K562 (cell line): Measurements from ENCODE around the gene DDAH2. TPM values are rescaled to one million over a fixed set of nuclear protein-coding genes. Genes with fewer than 3 reads are reported as not detected.

Source experiments
- ATAC-seq: fragments of 200-7000 bp; cut with Tn5 transposase; 3 replicates; pipeline ENCODE4 v1.9.1; 2020; ENCODE audit warnings: moderate library complexity
- BruUV-seq: library from RNA; stranded (reverse); fragments of 400-500 nt; replicated peaks from 2 replicates; lab custom pipeline; 2021; lab: Mats Ljungman, UMichigan
- CTCF ChIA-PET: fragments of 300-600 bp; formaldehyde crosslinking; extraction: SDS; loops from one replicate; lab custom pipeline; 2021; ENCODE audit warnings: low intra/inter-chr PET ratio; lab: Yijun Ruan, JAX
- POLR2A ChIA-PET: fragments of 300-600, 350-650 bp; sonication (Branson Sonifier 250); formaldehyde crosslinking; extraction: SDS; loops from one replicate; lab custom pipeline; 2021; ENCODE audit warnings: antibody characterized with exemption, inconsistent platforms; lab: Yijun Ruan, JAX
- DNase-seq, 4 experiments: peaks; one replicate each; pipeline versions ENCODE4 v3.0.0 to v3.0.0-alpha.2; 2011 to 2018; ENCODE audit warnings: low spot score in 3 of 4, mixed read lengths in 3 of 4; ENCODE audit errors: extremely low read depth in 1 of 4
- FAIRE-seq: peaks from 2 replicates; lab custom pipeline; 2011; peaks lifted over from hg19 to GRCh38; lab: Jason Lieb, UNC
- H2AFZ ChIP-seq: 2 replicates; pipeline ENCODE4 v1.6.0; 2011; ENCODE audit warnings: low read depth, low read length, control low read depth, inconsistent platforms
- H3K27ac ChIP-seq: fragments of 200-600 bp; 3 replicates; pipeline ENCODE4 v1.8.0; 2011; ENCODE audit warnings: low read depth, mild to moderate bottlenecking, control low read depth, inconsistent platforms, low read length, moderate library complexity, mixed read lengths; ENCODE audit errors: extremely low read depth
- H3K27me3 ChIP-seq, 2 experiments: fragments of 300-600 bp in 1 of 2; 2 replicates in 1 of 2; 3 replicates in 1 of 2; pipeline versions ENCODE4 v1.6.0 to v1.8.0; 2011; ENCODE audit warnings: inconsistent platforms in 2 of 2, low read length in 2 of 2, mild to moderate bottlenecking in 1 of 2, mixed read lengths in 1 of 2, moderate library complexity in 1 of 2; ENCODE audit not compliant: control insufficient read depth in 2 of 2, insufficient read depth in 2 of 2
- H3K36me3 ChIP-seq: fragments of 300-600 bp; 3 replicates; pipeline ENCODE4 v1.8.0; 2011; ENCODE audit warnings: mild to moderate bottlenecking, low read length, inconsistent platforms; ENCODE audit not compliant: control insufficient read depth, insufficient read depth
- H3K4me1 ChIP-seq, 2 experiments: fragments of 200-600 bp in 1 of 2; replicated peaks in 1 of 2; 2 replicates in 1 of 2; 3 replicates in 1 of 2; pipeline versions ENCODE4 v1.5.1 to v1.8.0; 2011; ENCODE audit warnings: inconsistent platforms in 2 of 2, low read length in 2 of 2, mild to moderate bottlenecking in 1 of 2, mixed read lengths in 1 of 2, moderate library complexity in 1 of 2; ENCODE audit not compliant: control insufficient read depth in 2 of 2, insufficient read depth in 2 of 2
- H3K4me2 ChIP-seq: 2 replicates; pipeline ENCODE4 v1.6.1; 2011; ENCODE audit warnings: low read length, control low read depth, inconsistent platforms, mixed read lengths; ENCODE audit not compliant: insufficient read depth
- H3K4me3 ChIP-seq: fragments of 200-600 bp; sonication (generic), shearing (Covaris generic); 2 replicates; pipeline ENCODE4 v1.5.1; 2016; ENCODE audit warnings: control low read depth, inconsistent platforms
- H3K79me2 ChIP-seq: fragments of 200-600 bp; 3 replicates; pipeline ENCODE4 v1.8.0; 2011; ENCODE audit warnings: low read length, inconsistent platforms; ENCODE audit not compliant: control insufficient read depth, insufficient read depth
- H3K9ac ChIP-seq, 2 experiments: 2 replicates each; pipeline versions ENCODE4 v1.6.0 to v1.6.1; 2011; ENCODE audit warnings: low read depth in 2 of 2, low read length in 2 of 2, control low read depth in 1 of 2, inconsistent platforms in 1 of 2, mild to moderate bottlenecking in 1 of 2, mixed read lengths in 1 of 2; ENCODE audit not compliant: insufficient read depth in 1 of 2
- H3K9me1 ChIP-seq: one replicate; pipeline ENCODE4 v1.6.0; 2011; ENCODE audit warnings: inconsistent platforms, mild to moderate bottlenecking, low read length, moderate library complexity; ENCODE audit not compliant: control insufficient read depth, insufficient read depth
- H3K9me3 ChIP-seq: replicated peaks from 2 replicates; pipeline ENCODE4 v1.5.1; 2011; ENCODE audit warnings: low read depth, low read length, inconsistent platforms; ENCODE audit not compliant: control insufficient read depth, insufficient read depth
- H4K20me1 ChIP-seq: replicated peaks from 2 replicates; pipeline ENCODE4 v1.6.1; 2011; ENCODE audit warnings: low read length, inconsistent platforms, mixed read lengths; ENCODE audit not compliant: control insufficient read depth, insufficient read depth
- FIP1L1 ChIP-seq: fragments of 200-400 bp; formaldehyde crosslinking; IDR thresholded peaks from 2 replicates; pipeline ENCODE4 v1.6.1; 2018; ENCODE audit warnings: mild to moderate bottlenecking, low read depth, low read length; ENCODE audit not compliant: poor library complexity, severe bottlenecking
- HDGF ChIP-seq: fragments of 450-650 bp; IDR thresholded peaks from 2 replicates; pipeline ENCODE4 v1.6.1; 2016
- MBD2 ChIP-seq: sonication (generic); IDR thresholded peaks from 2 replicates; pipeline ENCODE4 v1.6.1; 2016; ENCODE audit warnings: low read depth, borderline replicate concordance
- NCOA4 ChIP-seq: fragments of 450-650 bp; IDR thresholded peaks from 2 replicates; pipeline ENCODE4 v1.6.1; 2018; ENCODE audit warnings: mild to moderate bottlenecking; ENCODE audit not compliant: partially characterized antibody
- SMARCA4 ChIP-seq: fragments of 450-650 bp; IDR thresholded peaks from 2 replicates; pipeline ENCODE4 v1.6.1; 2016
- SMARCA5 ChIP-seq: fragments of 450-650 bp; IDR thresholded peaks from 2 replicates; pipeline ENCODE4 v1.6.1; 2016
- SPI1 ChIP-seq: IDR thresholded peaks from 2 replicates; pipeline ENCODE4 v1.6.1; 2011; ENCODE audit warnings: low read depth, low read length, control low read depth, borderline replicate concordance
- TCF3 ChIP-seq: sonication (generic); formaldehyde crosslinking; IDR thresholded peaks from 2 replicates; pipeline ENCODE4 v1.4.0; 2020; ENCODE audit warnings: mild to moderate bottlenecking, missing genetic modification reagents
- ZNF232 ChIP-seq: sonication (generic); formaldehyde crosslinking; IDR thresholded peaks from 2 replicates; pipeline ENCODE4 v1.8.0; 2022; ENCODE audit warnings: mild to moderate bottlenecking, missing genetic modification reagents
- ZNF764 ChIP-seq: fragments of 250-450 bp; sonication (Bioruptor Pico); IDR thresholded peaks from 2 replicates; pipeline ENCODE4 v1.4.0; 2020; ENCODE audit warnings: low read depth, mild to moderate bottlenecking, moderate library complexity
- ZNF830 ChIP-seq: fragments of 250-450 bp; sonication (Bioruptor Pico); IDR thresholded peaks from 2 replicates; pipeline ENCODE4 v1.5.0; 2021; ENCODE audit warnings: mild to moderate bottlenecking
- WGBS: fragments of 100-300 bp; shearing (Covaris generic); methylation state at CpG from one replicate; pipeline ENCODE4 v1.1.6; 2016; ENCODE audit warnings: low coverage, mixed read lengths; ENCODE audit not compliant: insufficient coverage; ENCODE audit errors: missing lambda C conversion rate; 5-methylcytosine and 5-hydroxymethylcytosine counted together
- in situ Hi-C: fragments of 300-500 bp; cut with MboI; formaldehyde crosslinking; loops from 4 replicates; pipeline ENCODE4 v1.15.0; 2018; ENCODE audit warnings: inconsistent platforms, mixed read lengths
- intact Hi-C: fragments of 100-400 bp; cut with micrococcal nuclease; formaldehyde crosslinking; loops from 2 replicates; pipeline ENCODE4 v1.14.2; 2022
- polyA plus RNA-seq, 8 experiments: library from polyadenylated mRNA; depleted of rRNA in 4 of 8; stranded (reverse) in 5 of 8; unstranded in 3 of 8; fragments of >200 nt; fragmentation: Nextera tagmentation in 2 of 8; fragmentation: Illumina TruSeq in 1 of 8; extraction: Ambion mirVana in 2 of 8; extraction: Trizol in 1 of 8; gene quantifications; 2 replicates each; pipeline versions ENCODE4 v1.2.1 to v1.2.3, GENCODE V29; 2011 to 2014; ENCODE audit warnings: inconsistent platforms in 1 of 8, missing spikeins in 1 of 8
- total RNA-seq, 7 experiments: library from RNA; depleted of rRNA in 6 of 7; stranded (reverse); fragments of >200 nt in 6 of 7; fragmentation: Illumina TruSeq in 2 of 7; extraction: Trizol in 2 of 7; gene quantifications; 2 replicates each; pipeline versions ENCODE4 v1.2.1 to v1.2.3, GENCODE V29; 2011 to 2021; ENCODE audit warnings: low replicate concordance in 1 of 7
- TF ChIP-seq, protein P1 (sequence below): fragments of 450-650 bp; IDR thresholded peaks from 2 replicates; pipeline ENCODE4 v1.7.1; 2018; ENCODE audit warnings: mild to moderate bottlenecking, low read depth; ENCODE audit not compliant: partially characterized antibody
- TF ChIP-seq, protein P2 (sequence below): fragments of 450-650 bp; formaldehyde crosslinking; IDR thresholded peaks from 2 replicates; pipeline ENCODE4 v1.4.0; 2022; ENCODE audit warnings: missing genetic modification characterization
- TF ChIP-seq, protein P3 (sequence below): fragments of 250-450 bp; sonication (Bioruptor Pico); IDR thresholded peaks from 2 replicates; pipeline ENCODE4 v1.6.1; 2021; ENCODE audit warnings: mild to moderate bottlenecking
- TF ChIP-seq, protein P4 (sequence below): sonication (generic); formaldehyde crosslinking; IDR thresholded peaks from 2 replicates; pipeline ENCODE4 v1.9.0; 2022; ENCODE audit warnings: mild to moderate bottlenecking, missing genetic modification reagents
- TF ChIP-seq, protein P5 (sequence below): fragments of 250-450 bp; sonication (Bioruptor Pico); IDR thresholded peaks from 2 replicates; pipeline ENCODE4 v1.8.0; 2022; ENCODE audit warnings: inconsistent platforms

DDAH2 gene
- total and polyA plus RNA-seq, 9 of the 15 experiments (the other 6 are each of a cell fraction or from before 2014, with no cell fraction given): 1.8 to 45.4 (median 21.4) TPM

DNA sequence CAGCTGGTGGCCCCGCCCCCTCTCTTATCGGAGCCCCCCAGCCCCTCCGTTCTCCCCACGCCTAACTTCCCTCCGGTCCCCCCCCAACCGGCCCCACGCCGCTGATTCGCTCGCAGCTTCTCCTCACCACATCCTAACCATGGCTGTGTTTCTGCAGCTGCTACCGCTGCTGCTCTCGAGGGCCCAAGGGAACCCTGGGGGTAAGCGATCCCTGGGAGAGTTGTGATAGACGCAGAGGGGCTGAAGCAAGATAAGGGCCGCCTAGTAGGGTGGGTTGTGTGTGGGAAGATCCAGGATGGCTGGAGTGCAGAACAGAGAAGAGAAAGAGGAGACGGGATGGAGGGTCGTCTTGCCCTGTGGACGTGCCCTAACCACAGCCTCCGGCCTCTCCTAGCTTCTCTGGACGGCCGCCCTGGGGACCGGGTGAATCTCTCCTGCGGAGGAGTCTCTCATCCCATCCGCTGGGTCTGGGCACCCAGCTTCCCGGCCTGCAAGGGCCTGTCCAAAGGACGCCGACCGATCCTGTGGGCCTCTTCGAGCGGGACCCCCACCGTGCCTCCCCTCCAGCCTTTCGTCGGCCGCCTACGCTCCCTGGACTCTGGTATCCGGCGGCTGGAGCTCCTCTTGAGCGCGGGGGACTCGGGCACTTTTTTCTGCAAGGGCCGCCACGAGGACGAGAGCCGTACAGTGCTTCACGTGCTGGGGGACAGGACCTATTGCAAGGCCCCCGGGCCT lies 5.7 kb downstream of the DDAH2 start, which contains the start of gene MPIG6B:
Gene MPIG6B (plus strand): TSS at position 129 of the 735 bp plus-strand sequence. CDS start 11 bp downstream, at position 140.
- intact Hi-C loops (no loop called here), in situ Hi-C loops (no loop called here)
- peak within 1 kb of the TSS; percentile 44 for H2AFZ ChIP-seq
- H3K4me1 ChIP-seq: peaks cover 35 to 46% of the 10 kb centered on the region in 2 experiments
- H4K20me1 ChIP-seq: no peaks in the 10 kb centered on the region
- DNase-seq: peak in 2 of 4 experiments; percentile 58 to 71
- peaks cover 23% of the 10 kb centered on the region; the same call in 2 of the 3 replicates for H3K36me3 ChIP-seq
- CTCF ChIA-PET: no interaction called here
- POLR2A ChIA-PET: interaction anchor here (0.5 to 15.0 kb wide), 21 partner anchors 12 to 478 kb away, joined by 3 to 236 read pairs (median 4); partner anchors contain the start of genes ABHD16A, C6orf47, CLIC1 and CSNK2B
- peak within 1 kb of the TSS; percentile 2; the same call in 1 of the 2 replicates for H3K4me2 ChIP-seq
- H3K27me3 ChIP-seq: no peaks in the 10 kb centered on the region
- 60% methylated on average over 46 of the region's 46 CpGs for WGBS
- no peak within 1 kb of the TSS for H3K27ac ChIP-seq
- H3K4me3 ChIP-seq: no peak within 1 kb of the TSS
- H3K9ac ChIP-seq: peak within 1 kb of the TSS in 1 of 2 experiments; percentile 79; a peak in 2 of 4 replicates
- FAIRE-seq: no peak
- BruUV-seq: no TSS peak
- no peaks in the 10 kb centered on the region for H3K79me2 ChIP-seq
- ATAC-seq: peak; percentile 5; the same call in 2 of the 3 replicates
- H3K9me1 ChIP-seq: peaks cover 5% of the 10 kb centered on the region
- no peaks in the 10 kb centered on the region for H3K9me3 ChIP-seq
- TF ChIP-seq, protein P1, sequence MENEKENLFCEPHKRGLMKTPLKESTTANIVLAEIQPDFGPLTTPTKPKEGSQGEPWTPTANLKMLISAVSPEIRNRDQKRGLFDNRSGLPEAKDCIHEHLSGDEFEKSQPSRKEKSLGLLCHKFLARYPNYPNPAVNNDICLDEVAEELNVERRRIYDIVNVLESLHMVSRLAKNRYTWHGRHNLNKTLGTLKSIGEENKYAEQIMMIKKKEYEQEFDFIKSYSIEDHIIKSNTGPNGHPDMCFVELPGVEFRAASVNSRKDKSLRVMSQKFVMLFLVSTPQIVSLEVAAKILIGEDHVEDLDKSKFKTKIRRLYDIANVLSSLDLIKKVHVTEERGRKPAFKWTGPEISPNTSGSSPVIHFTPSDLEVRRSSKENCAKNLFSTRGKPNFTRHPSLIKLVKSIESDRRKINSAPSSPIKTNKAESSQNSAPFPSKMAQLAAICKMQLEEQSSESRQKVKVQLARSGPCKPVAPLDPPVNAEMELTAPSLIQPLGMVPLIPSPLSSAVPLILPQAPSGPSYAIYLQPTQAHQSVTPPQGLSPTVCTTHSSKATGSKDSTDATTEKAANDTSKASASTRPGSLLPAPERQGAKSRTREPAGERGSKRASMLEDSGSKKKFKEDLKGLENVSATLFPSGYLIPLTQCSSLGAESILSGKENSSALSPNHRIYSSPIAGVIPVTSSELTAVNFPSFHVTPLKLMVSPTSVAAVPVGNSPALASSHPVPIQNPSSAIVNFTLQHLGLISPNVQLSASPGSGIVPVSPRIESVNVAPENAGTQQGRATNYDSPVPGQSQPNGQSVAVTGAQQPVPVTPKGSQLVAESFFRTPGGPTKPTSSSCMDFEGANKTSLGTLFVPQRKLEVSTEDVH: no peak
- no peak for TF ChIP-seq TCF3 (CRISPR knock-in tag)
- TF ChIP-seq, protein P2, sequence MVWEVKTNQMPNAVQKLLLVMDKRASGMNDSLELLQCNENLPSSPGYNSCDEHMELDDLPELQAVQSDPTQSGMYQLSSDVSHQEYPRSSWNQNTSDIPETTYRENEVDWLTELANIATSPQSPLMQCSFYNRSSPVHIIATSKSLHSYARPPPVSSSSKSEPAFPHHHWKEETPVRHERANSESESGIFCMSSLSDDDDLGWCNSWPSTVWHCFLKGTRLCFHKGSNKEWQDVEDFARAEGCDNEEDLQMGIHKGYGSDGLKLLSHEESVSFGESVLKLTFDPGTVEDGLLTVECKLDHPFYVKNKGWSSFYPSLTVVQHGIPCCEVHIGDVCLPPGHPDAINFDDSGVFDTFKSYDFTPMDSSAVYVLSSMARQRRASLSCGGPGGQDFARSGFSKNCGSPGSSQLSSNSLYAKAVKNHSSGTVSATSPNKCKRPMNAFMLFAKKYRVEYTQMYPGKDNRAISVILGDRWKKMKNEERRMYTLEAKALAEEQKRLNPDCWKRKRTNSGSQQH (CRISPR knock-in tag): no peak
- no peak for TF ChIP-seq ZNF764 (CRISPR knock-in tag)
- TF ChIP-seq, protein P3, sequence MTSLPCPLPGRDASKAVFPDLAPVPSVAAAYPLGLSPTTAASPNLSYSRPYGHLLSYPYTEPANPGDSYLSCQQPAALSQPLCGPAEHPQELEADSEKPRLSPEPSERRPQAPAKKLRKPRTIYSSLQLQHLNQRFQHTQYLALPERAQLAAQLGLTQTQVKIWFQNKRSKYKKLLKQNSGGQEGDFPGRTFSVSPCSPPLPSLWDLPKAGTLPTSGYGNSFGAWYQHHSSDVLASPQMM: no peak
- no peak for TF ChIP-seq SPI1
- TF ChIP-seq, protein P4, sequence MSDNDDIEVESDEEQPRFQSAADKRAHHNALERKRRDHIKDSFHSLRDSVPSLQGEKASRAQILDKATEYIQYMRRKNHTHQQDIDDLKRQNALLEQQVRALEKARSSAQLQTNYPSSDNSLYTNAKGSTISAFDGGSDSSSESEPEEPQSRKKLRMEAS (CRISPR knock-in tag): peak; percentile 46; the same call in 1 of the 2 replicates
- no peak for TF ChIP-seq SMARCA4
- no peak for TF ChIP-seq MBD2
- TF ChIP-seq, protein P5, sequence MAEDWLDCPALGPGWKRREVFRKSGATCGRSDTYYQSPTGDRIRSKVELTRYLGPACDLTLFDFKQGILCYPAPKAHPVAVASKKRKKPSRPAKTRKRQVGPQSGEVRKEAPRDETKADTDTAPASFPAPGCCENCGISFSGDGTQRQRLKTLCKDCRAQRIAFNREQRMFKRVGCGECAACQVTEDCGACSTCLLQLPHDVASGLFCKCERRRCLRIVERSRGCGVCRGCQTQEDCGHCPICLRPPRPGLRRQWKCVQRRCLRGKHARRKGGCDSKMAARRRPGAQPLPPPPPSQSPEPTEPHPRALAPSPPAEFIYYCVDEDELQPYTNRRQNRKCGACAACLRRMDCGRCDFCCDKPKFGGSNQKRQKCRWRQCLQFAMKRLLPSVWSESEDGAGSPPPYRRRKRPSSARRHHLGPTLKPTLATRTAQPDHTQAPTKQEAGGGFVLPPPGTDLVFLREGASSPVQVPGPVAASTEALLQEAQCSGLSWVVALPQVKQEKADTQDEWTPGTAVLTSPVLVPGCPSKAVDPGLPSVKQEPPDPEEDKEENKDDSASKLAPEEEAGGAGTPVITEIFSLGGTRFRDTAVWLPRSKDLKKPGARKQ (CRISPR knock-in tag): no peak
- TF ChIP-seq HDGF: no peak
- TF ChIP-seq NCOA4: no peak
- no peak for TF ChIP-seq ZNF830 (CRISPR knock-in tag)
- peak; percentile 34 for TF ChIP-seq FIP1L1
- TF ChIP-seq ZNF232 (CRISPR knock-in tag): no peak
- TF ChIP-seq SMARCA5: no peak
